HG03095 (cell line): ENCODE results near the gene ELOVL1.

ENCODE experiments used
- ATAC-seq: cut with Tn5 transposase; IDR thresholded peaks from one replicate; pipeline ENCODE4 v1.9.1; 2021; ENCODE audit warnings: moderate library complexity; ENCODE audit not compliant: unreplicated experiment

ELOVL1 gene

DNA sequence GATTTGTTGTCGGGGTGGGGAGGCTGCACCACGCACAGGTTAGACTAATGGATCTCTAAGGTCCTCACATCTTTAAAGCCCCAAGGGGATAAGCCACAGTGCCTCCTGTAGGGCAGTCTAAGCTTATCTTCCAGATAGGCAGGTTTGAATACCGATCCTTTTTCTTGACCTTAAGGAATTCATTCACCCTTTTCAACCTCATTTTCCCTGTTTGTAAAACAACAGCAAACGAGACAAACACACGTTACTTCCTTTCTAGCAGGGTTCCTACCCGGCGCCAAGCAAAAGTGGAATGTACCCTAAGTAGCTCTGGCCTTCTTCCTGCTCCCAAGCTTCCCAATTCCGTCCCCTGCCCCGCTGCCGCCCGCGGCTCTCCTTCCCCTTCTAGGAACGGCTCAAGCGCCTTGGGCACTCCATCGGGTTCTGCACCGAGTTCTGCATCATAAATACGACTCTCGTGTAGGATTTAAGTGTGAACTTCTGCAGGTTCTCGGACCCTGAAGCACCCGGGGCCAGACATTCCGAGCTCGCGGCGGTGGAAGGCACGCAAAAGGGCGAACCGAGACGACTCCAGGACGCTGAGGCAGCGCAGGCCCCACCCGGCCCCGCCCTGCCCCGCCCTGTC, 9.6 kb downstream of the ELOVL1 start:
- ATAC-seq = no peak

- no peak for ATAC-seq
Measured at GRCh38 chr1:43357251-43357650, 10.6 kb downstream of the ELOVL1 start.

- ATAC-seq = no peak
Measured at GRCh38 chr1:43354936-43355335, 12.9 kb downstream of the ELOVL1 start.

DNA sequence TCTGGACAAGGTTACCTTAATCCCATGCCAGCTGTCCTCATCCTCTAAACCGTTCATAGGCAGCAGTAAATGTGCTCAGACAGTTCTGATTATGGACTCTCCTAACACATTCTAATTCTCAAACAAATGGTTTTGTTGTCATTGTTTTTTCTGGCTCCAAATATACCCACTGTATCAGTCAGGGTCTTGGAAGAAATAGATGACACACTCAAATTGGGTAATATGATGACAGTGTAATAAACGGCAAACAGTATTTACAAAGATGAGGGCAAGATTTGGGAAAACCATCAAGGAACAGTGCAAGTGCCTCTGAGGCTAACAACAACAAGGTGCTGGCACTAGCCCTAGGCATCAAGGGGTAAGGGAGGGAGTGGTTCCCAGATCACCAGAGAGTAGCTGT, 13.3 kb downstream of the ELOVL1 start:
- ATAC-seq = no peak

GRCh38 chr1:43352881-43353280, 14.9 kb downstream of the ELOVL1 start:
- ATAC-seq = no peak

- ATAC-seq = no peak
Measured at GRCh38 chr1:43352351-43352705, 15.5 kb downstream of the ELOVL1 start.

- ATAC-seq = no peak
Measured at GRCh38 chr1:43351421-43352350, 16.1 kb downstream of the ELOVL1 start.

- no peak for ATAC-seq
Measured at GRCh38 chr1:43350976-43351375, 16.8 kb downstream of the ELOVL1 start.

- no peak for ATAC-seq
Measured at GRCh38 chr1:43349594-43350306, 18.1 kb downstream of the ELOVL1 start.

DNA sequence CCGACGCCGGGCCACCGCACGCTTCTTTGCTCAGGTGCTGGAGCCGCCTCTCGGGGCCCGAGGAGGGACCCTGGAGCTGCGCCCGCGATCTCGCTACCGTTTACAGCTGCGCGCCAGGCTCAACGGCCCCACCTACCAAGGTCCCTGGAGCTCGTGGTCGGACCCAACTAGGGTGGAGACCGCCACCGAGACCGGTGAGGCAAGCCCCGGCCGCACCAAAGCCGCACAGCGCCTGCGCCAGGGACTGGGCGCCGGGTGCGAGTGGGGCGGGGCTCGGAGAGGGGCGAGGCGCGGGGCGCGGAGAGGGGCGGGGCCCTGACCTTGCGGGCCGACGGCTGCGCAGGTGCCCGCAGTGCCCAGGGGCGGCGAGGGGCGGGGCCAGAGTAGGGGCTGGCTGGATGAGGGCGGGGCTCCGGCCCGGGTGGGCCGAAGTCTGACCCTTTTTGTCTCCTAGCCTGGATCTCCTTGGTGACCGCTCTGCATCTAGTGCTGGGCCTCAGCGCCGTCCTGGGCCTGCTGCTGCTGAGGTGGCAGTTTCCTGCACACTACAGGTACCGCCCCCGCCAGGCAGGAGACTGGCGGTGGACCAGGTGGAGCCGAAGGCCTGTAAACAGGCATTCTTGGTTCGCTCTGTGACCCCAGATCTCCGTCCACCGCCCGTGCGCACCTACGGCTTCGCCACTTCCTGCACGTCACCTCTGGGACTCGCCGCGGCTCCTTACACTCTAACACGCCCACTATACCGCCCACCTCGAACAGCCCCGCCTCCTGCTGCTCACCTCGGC, 18.8 kb downstream of the ELOVL1 start:
- ATAC-seq = no peak

- ATAC-seq = no peak
Measured at GRCh38 chr1:43348343-43348808, 19.4 kb downstream of the ELOVL1 start.

GRCh38 chr1:43346636-43347035, 21.2 kb downstream of the ELOVL1 start:
- ATAC-seq = no peak

- no peak for ATAC-seq
Measured at GRCh38 chr1:43345120-43345519, 22.7 kb downstream of the ELOVL1 start.

DNA sequence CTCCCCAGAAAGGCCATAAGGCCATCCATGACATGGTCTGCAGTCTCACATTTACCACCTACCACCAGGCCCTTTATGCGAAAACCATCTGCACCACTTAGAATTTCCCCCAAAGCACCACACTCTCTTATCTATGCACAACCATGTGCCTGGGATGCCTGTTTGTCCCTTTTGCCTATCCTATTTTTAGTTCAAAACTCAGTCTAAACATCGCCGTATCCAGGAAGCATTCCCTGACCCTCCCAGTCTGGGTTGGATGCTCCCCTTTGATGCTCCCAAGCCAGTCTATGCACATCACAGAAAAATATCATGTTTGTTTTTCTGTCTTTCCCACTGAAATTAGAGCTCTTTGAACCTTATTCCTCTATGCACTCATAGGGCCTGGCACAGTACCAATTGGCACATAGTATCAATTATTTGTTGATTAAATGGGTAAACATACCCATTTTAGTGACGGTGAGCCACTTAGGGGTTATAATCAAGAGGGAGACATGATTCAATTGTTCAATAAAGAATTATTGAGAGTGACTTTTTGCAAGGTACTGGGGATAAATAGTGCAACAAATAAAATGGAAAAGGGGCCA, 23.5 kb downstream of the ELOVL1 start:
- ATAC-seq = no peak

DNA sequence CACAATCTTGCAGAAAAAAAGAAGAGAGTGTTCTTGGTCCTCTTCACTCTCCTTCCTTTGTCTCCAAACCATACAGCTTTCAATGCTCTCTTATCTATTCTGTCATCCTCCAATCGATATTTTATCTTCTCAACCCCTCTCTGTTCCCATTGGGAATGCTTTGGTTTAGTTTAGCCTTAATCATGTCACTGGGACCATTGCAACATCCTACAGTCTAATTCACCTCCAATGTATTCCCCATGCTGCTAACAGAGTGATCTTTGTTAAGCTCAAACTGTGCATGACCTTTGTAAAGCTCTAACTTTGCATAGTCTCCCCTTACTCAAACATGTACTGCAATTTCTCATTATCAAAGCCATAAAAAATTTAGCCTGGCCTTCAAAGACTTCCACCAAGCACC, 27.3 kb downstream of the ELOVL1 start:
- ATAC-seq = no peak

GRCh38 chr1:43339584-43340232, 28.1 kb downstream of the ELOVL1 start:
- ATAC-seq = no peak

- ATAC-seq = no peak
Measured at GRCh38 chr1:43338001-43338400, 29.8 kb downstream of the ELOVL1 start.

DNA sequence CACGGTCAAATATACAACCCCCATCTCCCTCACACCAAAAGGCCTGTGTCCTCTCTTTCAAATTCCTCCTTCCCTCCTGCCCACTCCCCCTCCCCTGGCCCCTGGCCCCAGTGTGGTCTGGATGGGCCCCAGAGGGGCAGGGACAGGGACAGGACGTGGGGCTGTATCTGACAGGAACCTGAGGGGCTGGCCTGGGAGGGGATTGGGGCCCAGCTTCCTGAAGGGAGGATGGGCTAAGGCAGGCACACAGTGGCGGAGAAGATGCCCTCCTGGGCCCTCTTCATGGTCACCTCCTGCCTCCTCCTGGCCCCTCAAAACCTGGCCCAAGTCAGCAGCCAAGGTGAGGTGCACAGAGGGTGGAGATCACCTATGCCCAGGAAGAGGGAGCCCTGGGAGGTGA, 30.2 kb downstream of the ELOVL1 start, which contains the start of gene MPL:
TSS of gene MPL (plus strand) at position 231 of the 400 bp plus-strand sequence. CDS start at position 262, 31 bp downstream.
- no peak for ATAC-seq

GRCh38 chr1:43334453-43335205, 33.2 kb downstream of the ELOVL1 start:
- no peak for ATAC-seq
